ENCODE data around the gene PCYT1A. TPM values are rescaled to one million over a fixed set of nuclear protein-coding genes. Genes with fewer than 3 reads are reported as not detected.

Gene PCYT1A
- 30.2 and 31.0 TPM in 2 replicates for total RNA-seq
- long read RNA-seq, transcript PCYT1A-206 (9 exons, 1,482 nt): major isoform, 9 of 33 reads
- long read RNA-seq, partial matches to known transcripts: 4 of 33 reads
- long read RNA-seq, other reads (novel, unspliced or antisense): 19 of 33 reads

GRCh38 chr3:196287440-196288140, at the start of gene PCYT1A:
Gene PCYT1A (minus strand): TSS chr3:196287726. CDS start chr3:196270531, 17,195 bp downstream.
- no peaks in the 10 kb centered on the region for H3K27me3 Mint-ChIP-seq (ENCODE audit: low read depth)
- peaks cover 31% of the 10 kb centered on the region for H3K4me1 Mint-ChIP-seq
- TF ChIP-seq, protein P1, sequence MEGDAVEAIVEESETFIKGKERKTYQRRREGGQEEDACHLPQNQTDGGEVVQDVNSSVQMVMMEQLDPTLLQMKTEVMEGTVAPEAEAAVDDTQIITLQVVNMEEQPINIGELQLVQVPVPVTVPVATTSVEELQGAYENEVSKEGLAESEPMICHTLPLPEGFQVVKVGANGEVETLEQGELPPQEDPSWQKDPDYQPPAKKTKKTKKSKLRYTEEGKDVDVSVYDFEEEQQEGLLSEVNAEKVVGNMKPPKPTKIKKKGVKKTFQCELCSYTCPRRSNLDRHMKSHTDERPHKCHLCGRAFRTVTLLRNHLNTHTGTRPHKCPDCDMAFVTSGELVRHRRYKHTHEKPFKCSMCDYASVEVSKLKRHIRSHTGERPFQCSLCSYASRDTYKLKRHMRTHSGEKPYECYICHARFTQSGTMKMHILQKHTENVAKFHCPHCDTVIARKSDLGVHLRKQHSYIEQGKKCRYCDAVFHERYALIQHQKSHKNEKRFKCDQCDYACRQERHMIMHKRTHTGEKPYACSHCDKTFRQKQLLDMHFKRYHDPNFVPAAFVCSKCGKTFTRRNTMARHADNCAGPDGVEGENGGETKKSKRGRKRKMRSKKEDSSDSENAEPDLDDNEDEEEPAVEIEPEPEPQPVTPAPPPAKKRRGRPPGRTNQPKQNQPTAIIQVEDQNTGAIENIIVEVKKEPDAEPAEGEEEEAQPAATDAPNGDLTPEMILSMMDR (conservative IDR thresholded peaks at IDR 0.05): no peak
- H3K4me3 Mint-ChIP-seq: peak within 1 kb of the TSS; percentile 98
- no peaks in the 10 kb centered on the region for H3K36me3 Mint-ChIP-seq (ENCODE audit: low read depth)
- H3K9me3 Mint-ChIP-seq: no peaks in the 10 kb centered on the region
- H3K27ac Mint-ChIP-seq (ENCODE audit: unreplicated experiment): peak within 1 kb of the TSS; percentile 98
- DNase-seq (ENCODE audit: low read depth, low spot score): peak; percentile 71

- no peaks in the 10 kb centered on the region for H3K36me3 Mint-ChIP-seq (ENCODE audit: low read depth)
- no peaks in the 10 kb centered on the region for H3K27me3 Mint-ChIP-seq (ENCODE audit: low read depth)
- DNase-seq (ENCODE audit: low read depth, low spot score): no peak
- no peaks in the 10 kb centered on the region for H3K4me1 Mint-ChIP-seq
- no peak overlapping the region for H3K4me3 Mint-ChIP-seq
- H3K27ac Mint-ChIP-seq (ENCODE audit: unreplicated experiment): no peak overlapping the region
- TF ChIP-seq, protein P1 (conservative IDR thresholded peaks at IDR 0.05): no peak
- H3K9me3 Mint-ChIP-seq: no peaks in the 10 kb centered on the region
Measured at GRCh38 chr3:196336319-196337145, 49.0 kb upstream of the PCYT1A start.

DNA sequence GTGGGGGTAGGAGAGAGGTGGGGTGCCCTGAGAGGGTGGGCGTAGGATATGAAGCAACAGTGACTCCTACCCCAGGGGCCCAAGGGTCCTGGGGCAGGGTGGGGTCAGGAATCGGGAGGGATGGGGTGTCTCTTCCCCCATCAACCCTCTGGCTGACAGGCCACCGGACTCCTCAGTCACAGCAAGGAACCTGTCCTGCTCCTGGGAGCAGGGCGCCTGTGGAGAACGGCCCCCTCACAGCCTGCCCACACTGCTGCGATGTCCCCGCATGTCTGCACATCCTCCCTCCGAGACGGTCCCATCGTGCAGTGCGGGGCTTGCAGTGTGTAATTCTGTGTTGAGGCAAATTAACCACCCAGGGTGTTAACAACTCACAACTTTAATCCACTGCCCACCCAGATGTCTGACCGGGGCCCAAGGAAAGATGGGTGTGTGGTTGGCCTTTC, 48.0 kb upstream of the PCYT1A start:
- H3K36me3 Mint-ChIP-seq (ENCODE audit: low read depth): no peaks in the 10 kb centered on the region
- H3K9me3 Mint-ChIP-seq: no peaks in the 10 kb centered on the region
- TF ChIP-seq, protein P1 (conservative IDR thresholded peaks at IDR 0.05): no peak
- no peaks in the 10 kb centered on the region for H3K27me3 Mint-ChIP-seq (ENCODE audit: low read depth)
- no peak overlapping the region for H3K4me3 Mint-ChIP-seq
- H3K4me1 Mint-ChIP-seq: no peaks in the 10 kb centered on the region
- DNase-seq (ENCODE audit: low read depth, low spot score): no peak
- H3K27ac Mint-ChIP-seq (ENCODE audit: unreplicated experiment): no peak overlapping the region

DNA sequence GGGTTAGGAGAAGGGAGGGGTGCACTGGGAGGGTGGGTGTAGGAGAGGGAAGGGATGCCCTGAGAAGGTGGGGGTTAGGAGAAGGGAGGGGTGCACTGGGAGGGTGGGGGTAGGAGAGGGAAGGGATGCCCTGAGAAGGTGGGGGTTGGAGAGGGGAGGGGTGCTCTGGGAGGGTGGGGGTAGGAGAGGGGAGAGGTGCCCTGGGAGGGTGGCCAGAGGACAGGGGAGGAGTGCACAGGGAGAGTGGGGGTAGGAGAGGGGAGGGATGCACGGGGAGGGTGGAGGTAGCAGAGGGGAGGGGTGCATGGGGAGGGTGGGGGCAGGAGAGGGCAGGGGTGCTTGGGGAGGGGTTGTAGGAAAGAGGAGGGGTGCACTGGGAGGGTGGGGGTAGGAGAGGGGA, 47.5 kb upstream of the PCYT1A start:
- Mint-ChIP-seq H3K9me3 (no peaks in the 10 kb centered on the region), H3K4me3 (no peak overlapping the region), H3K27ac (ENCODE audit: unreplicated experiment) (no peak overlapping the region), H3K27me3 (ENCODE audit: low read depth) (no peaks in the 10 kb centered on the region), H3K36me3 (ENCODE audit: low read depth) (no peaks in the 10 kb centered on the region), H3K4me1 (no peaks in the 10 kb centered on the region)
- no peak for DNase-seq (ENCODE audit: low read depth, low spot score)
- TF ChIP-seq, protein P1 (conservative IDR thresholded peaks at IDR 0.05): no peak

GRCh38 chr3:196332168-196332567, 44.6 kb upstream of the PCYT1A start:
- Mint-ChIP-seq H3K4me3 (no peak overlapping the region), H3K36me3 (ENCODE audit: low read depth) (no peaks in the 10 kb centered on the region), H3K27me3 (ENCODE audit: low read depth) (no peaks in the 10 kb centered on the region), H3K27ac (ENCODE audit: unreplicated experiment) (no peak overlapping the region), H3K9me3 (no peaks in the 10 kb centered on the region), H3K4me1 (no peaks in the 10 kb centered on the region)
- TF ChIP-seq, protein P1 (conservative IDR thresholded peaks at IDR 0.05): no peak
- no peak for DNase-seq (ENCODE audit: low read depth, low spot score)

Measured in neural crest cell (in vitro differentiated cells).